WTC11 (cell line): ENCODE measurements around the gene ATM. TPM values are rescaled to one million over a fixed set of nuclear protein-coding genes. Genes with fewer than 3 reads are reported as not detected.
A peak's percentile ranks its signal among the peaks of the same experiment; 100 is the strongest.

Experiments used
- ATAC-seq: fragments of 200-7000 bp; cut with Tn5 transposase; 2 replicates; pipeline ENCODE4 v1.10.0; 2021; ENCODE audit warnings: mild to moderate bottlenecking, moderate library complexity
- CTCF ChIA-PET: fragments of 300-600 bp; sonication (Branson Sonifier 250); formaldehyde crosslinking; loops from one replicate; lab custom pipeline; 2021; ENCODE audit warnings: antibody characterized with exemption; lab: Charles Lee
- POLR2A ChIA-PET: fragments of 350-600 bp; sonication (Branson Sonifier 250); formaldehyde crosslinking; loops from one replicate; lab custom pipeline; 2021; ENCODE audit warnings: antibody characterized with exemption; lab: Charles Lee
- DNase-seq: peaks from one replicate; pipeline ENCODE4 v3.0.0; 2021; ENCODE audit warnings: low spot score
- H3K27ac Mint-ChIP-seq: 2 replicates; pipeline ENCODE4 v1.8.0; 2021; ENCODE audit warnings: mixed read lengths
- H3K27me3 Mint-ChIP-seq: 2 replicates; pipeline ENCODE4 v1.8.0; 2021; ENCODE audit warnings: low read depth, mild to moderate bottlenecking, moderate library complexity, mixed read lengths
- H3K36me3 Mint-ChIP-seq: 2 replicates; pipeline ENCODE4 v1.8.0; 2021; ENCODE audit warnings: mixed read lengths
- H3K4me1 Mint-ChIP-seq: 2 replicates; pipeline ENCODE4 v1.8.0; 2022; ENCODE audit warnings: mixed read lengths
- H3K4me3 Mint-ChIP-seq: 2 replicates; pipeline ENCODE4 v1.8.0; 2021; ENCODE audit warnings: mild to moderate bottlenecking, moderate library complexity, mixed read lengths
- H3K9me3 Mint-ChIP-seq: 2 replicates; pipeline ENCODE4 v1.8.0; 2021; ENCODE audit warnings: mixed read lengths
- FOXP1 ChIP-seq: sonication (generic); formaldehyde crosslinking; IDR thresholded peaks from 2 replicates; pipeline ENCODE4 v1.8.0; 2022; ENCODE audit warnings: missing genetic modification reagents, mild to moderate bottlenecking, moderate library complexity, borderline replicate concordance
- JUN ChIP-seq: sonication (generic); formaldehyde crosslinking; IDR thresholded peaks from 2 replicates; pipeline ENCODE4 v1.8.0; 2023; ENCODE audit warnings: mild to moderate bottlenecking, missing genetic modification reagents
- KAT7 ChIP-seq: sonication (generic); formaldehyde crosslinking; IDR thresholded peaks from 2 replicates; pipeline ENCODE4 v1.8.1; 2023; ENCODE audit warnings: missing genetic modification reagents, mild to moderate bottlenecking, borderline replicate concordance
- NFE2L1 ChIP-seq: sonication (generic); formaldehyde crosslinking; IDR thresholded peaks from 2 replicates; pipeline ENCODE4 v1.8.1; 2023; ENCODE audit warnings: missing genetic modification reagents
- NFYB ChIP-seq: sonication (generic); formaldehyde crosslinking; conservative IDR thresholded peaks from 2 replicates; pipeline ENCODE4 v1.8.0; 2022; ENCODE audit warnings: low read depth, missing genetic modification reagents
- PRRX2 ChIP-seq: fragments of 250-450 bp; sonication (Bioruptor Pico); IDR thresholded peaks from 2 replicates; pipeline ENCODE4 v1.8.0; 2021; ENCODE audit warnings: mild to moderate bottlenecking
- RORB ChIP-seq: fragments of 250-450 bp; sonication (Bioruptor Pico); IDR thresholded peaks from 2 replicates; pipeline ENCODE4 v1.9.0; 2021; ENCODE audit warnings: mild to moderate bottlenecking
- TEAD1 ChIP-seq: sonication (generic); formaldehyde crosslinking; IDR thresholded peaks from 2 replicates; pipeline ENCODE4 v1.8.0; 2022; ENCODE audit warnings: mild to moderate bottlenecking, missing genetic modification reagents
- TP53 ChIP-seq: sonication (generic); formaldehyde crosslinking; IDR thresholded peaks from 2 replicates; pipeline ENCODE4 v1.8.1; 2023; ENCODE audit warnings: mild to moderate bottlenecking, missing genetic modification reagents
- ZNF121 ChIP-seq: sonication (generic); formaldehyde crosslinking; IDR thresholded peaks from 2 replicates; pipeline ENCODE4 v1.8.0; 2023; ENCODE audit warnings: missing genetic modification reagents
- ZNF219 ChIP-seq: sonication (generic); formaldehyde crosslinking; IDR thresholded peaks from 2 replicates; pipeline ENCODE4 v1.8.0; 2023; ENCODE audit warnings: missing genetic modification reagents, mild to moderate bottlenecking, borderline replicate concordance
- total RNA-seq: library from RNA; stranded (reverse); gene quantifications from 3 replicates; pipeline ENCODE4 v1.2.3, GENCODE V29; 2021
- TF ChIP-seq, protein P1 (sequence below): fragments of 250-450 bp; sonication (Bioruptor Pico); IDR thresholded peaks from 2 replicates; pipeline ENCODE4 v1.9.0; 2021; ENCODE audit warnings: mild to moderate bottlenecking, borderline replicate concordance
- TF ChIP-seq, protein P2 (sequence below): sonication (generic); formaldehyde crosslinking; IDR thresholded peaks from 2 replicates; pipeline ENCODE4 v1.8.1; 2022; ENCODE audit warnings: mild to moderate bottlenecking, moderate library complexity, missing genetic modification reagents
- TF ChIP-seq, protein P3 (sequence below): sonication (generic); formaldehyde crosslinking; IDR thresholded peaks from 2 replicates; pipeline ENCODE4 v1.8.1; 2023; ENCODE audit warnings: mild to moderate bottlenecking, missing genetic modification reagents, borderline replicate concordance
- TF ChIP-seq, protein P4 (sequence below): sonication (generic); formaldehyde crosslinking; IDR thresholded peaks from 2 replicates; pipeline ENCODE4 v1.8.0; 2023; ENCODE audit warnings: mild to moderate bottlenecking, missing genetic modification reagents
- TF ChIP-seq, protein P5 (sequence below): fragments of 250-450 bp; sonication (Bioruptor Pico); IDR thresholded peaks from 2 replicates; pipeline ENCODE4 v1.8.0; 2021; ENCODE audit warnings: mild to moderate bottlenecking
- TF ChIP-seq, protein P6 (sequence below): sonication (generic); formaldehyde crosslinking; IDR thresholded peaks from 2 replicates; pipeline ENCODE4 v1.8.1; 2022; ENCODE audit warnings: low read depth, mild to moderate bottlenecking, moderate library complexity, missing genetic modification reagents, borderline replicate concordance

The ATM gene
- total RNA-seq, 1 experiment from 2014 or later = 49.5 TPM

DNA sequence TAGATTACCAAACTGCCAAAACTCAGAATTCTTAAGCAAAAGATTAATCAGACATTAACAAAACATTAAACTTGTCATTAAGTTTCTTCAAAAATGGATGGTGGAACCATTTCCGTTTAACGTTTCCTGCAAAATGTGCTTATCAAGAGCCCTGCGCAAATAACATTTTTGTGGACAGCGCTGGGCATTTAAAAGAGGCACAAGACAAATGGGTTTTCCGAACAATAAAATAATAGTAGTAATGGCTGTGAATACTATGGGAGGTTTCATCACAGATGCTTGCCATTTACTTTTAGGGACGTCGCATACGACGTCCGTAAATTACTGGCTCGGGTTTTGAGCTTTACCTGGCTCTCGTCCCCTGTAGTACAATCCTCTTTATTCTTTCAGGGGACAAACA is 1.5 kb upstream of the ATM start:
- H3K27me3 Mint-ChIP-seq = no peaks in the 10 kb centered on the region
- H3K4me1 Mint-ChIP-seq = peaks cover 32% of the 10 kb centered on the region
- ATAC-seq (no peak), DNase-seq (no peak)
- no peak overlapping the region for H3K4me3 Mint-ChIP-seq
- no peaks in the 10 kb centered on the region; the same call in 1 of the 2 replicates for H3K36me3 Mint-ChIP-seq
- ChIA-PET CTCF (interaction anchor here (1.0 kb wide), 1 partner anchor 50 kb away, joined by 4 read pairs; no protein-coding TSS in a partner anchor), POLR2A (interaction anchor here (1.1 to 1.5 kb wide), 4 partner anchors 11 to 276 kb away, joined by 3 to 4 read pairs (median 3); partner anchors contain the start of gene POGLUT3)
- H3K27ac Mint-ChIP-seq = no peak overlapping the region; the same call in 1 of the 2 replicates
- TF ChIP-seq TEAD1 (CRISPR knock-in tag) = no peak
- TF ChIP-seq TP53 (CRISPR knock-in tag) = no peak
- TF ChIP-seq, protein P1, sequence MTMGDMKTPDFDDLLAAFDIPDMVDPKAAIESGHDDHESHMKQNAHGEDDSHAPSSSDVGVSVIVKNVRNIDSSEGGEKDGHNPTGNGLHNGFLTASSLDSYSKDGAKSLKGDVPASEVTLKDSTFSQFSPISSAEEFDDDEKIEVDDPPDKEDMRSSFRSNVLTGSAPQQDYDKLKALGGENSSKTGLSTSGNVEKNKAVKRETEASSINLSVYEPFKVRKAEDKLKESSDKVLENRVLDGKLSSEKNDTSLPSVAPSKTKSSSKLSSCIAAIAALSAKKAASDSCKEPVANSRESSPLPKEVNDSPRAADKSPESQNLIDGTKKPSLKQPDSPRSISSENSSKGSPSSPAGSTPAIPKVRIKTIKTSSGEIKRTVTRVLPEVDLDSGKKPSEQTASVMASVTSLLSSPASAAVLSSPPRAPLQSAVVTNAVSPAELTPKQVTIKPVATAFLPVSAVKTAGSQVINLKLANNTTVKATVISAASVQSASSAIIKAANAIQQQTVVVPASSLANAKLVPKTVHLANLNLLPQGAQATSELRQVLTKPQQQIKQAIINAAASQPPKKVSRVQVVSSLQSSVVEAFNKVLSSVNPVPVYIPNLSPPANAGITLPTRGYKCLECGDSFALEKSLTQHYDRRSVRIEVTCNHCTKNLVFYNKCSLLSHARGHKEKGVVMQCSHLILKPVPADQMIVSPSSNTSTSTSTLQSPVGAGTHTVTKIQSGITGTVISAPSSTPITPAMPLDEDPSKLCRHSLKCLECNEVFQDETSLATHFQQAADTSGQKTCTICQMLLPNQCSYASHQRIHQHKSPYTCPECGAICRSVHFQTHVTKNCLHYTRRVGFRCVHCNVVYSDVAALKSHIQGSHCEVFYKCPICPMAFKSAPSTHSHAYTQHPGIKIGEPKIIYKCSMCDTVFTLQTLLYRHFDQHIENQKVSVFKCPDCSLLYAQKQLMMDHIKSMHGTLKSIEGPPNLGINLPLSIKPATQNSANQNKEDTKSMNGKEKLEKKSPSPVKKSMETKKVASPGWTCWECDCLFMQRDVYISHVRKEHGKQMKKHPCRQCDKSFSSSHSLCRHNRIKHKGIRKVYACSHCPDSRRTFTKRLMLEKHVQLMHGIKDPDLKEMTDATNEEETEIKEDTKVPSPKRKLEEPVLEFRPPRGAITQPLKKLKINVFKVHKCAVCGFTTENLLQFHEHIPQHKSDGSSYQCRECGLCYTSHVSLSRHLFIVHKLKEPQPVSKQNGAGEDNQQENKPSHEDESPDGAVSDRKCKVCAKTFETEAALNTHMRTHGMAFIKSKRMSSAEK (CRISPR knock-in tag) = no peak
- TF ChIP-seq, protein P2, sequence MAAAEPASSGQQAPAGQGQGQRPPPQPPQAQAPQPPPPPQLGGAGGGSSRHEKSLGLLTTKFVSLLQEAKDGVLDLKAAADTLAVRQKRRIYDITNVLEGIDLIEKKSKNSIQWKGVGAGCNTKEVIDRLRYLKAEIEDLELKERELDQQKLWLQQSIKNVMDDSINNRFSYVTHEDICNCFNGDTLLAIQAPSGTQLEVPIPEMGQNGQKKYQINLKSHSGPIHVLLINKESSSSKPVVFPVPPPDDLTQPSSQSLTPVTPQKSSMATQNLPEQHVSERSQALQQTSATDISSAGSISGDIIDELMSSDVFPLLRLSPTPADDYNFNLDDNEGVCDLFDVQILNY (CRISPR knock-in tag) = no peak
- no peak for TF ChIP-seq ZNF121 (CRISPR knock-in tag)
- TF ChIP-seq, protein P3, sequence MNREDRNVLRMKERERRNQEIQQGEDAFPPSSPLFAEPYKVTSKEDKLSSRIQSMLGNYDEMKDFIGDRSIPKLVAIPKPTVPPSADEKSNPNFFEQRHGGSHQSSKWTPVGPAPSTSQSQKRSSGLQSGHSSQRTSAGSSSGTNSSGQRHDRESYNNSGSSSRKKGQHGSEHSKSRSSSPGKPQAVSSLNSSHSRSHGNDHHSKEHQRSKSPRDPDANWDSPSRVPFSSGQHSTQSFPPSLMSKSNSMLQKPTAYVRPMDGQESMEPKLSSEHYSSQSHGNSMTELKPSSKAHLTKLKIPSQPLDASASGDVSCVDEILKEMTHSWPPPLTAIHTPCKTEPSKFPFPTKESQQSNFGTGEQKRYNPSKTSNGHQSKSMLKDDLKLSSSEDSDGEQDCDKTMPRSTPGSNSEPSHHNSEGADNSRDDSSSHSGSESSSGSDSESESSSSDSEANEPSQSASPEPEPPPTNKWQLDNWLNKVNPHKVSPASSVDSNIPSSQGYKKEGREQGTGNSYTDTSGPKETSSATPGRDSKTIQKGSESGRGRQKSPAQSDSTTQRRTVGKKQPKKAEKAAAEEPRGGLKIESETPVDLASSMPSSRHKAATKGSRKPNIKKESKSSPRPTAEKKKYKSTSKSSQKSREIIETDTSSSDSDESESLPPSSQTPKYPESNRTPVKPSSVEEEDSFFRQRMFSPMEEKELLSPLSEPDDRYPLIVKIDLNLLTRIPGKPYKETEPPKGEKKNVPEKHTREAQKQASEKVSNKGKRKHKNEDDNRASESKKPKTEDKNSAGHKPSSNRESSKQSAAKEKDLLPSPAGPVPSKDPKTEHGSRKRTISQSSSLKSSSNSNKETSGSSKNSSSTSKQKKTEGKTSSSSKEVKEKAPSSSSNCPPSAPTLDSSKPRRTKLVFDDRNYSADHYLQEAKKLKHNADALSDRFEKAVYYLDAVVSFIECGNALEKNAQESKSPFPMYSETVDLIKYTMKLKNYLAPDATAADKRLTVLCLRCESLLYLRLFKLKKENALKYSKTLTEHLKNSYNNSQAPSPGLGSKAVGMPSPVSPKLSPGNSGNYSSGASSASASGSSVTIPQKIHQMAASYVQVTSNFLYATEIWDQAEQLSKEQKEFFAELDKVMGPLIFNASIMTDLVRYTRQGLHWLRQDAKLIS = no peak
- TF ChIP-seq RORB (CRISPR knock-in tag) = no peak
- no peak for TF ChIP-seq FOXP1
- TF ChIP-seq, protein P4, sequence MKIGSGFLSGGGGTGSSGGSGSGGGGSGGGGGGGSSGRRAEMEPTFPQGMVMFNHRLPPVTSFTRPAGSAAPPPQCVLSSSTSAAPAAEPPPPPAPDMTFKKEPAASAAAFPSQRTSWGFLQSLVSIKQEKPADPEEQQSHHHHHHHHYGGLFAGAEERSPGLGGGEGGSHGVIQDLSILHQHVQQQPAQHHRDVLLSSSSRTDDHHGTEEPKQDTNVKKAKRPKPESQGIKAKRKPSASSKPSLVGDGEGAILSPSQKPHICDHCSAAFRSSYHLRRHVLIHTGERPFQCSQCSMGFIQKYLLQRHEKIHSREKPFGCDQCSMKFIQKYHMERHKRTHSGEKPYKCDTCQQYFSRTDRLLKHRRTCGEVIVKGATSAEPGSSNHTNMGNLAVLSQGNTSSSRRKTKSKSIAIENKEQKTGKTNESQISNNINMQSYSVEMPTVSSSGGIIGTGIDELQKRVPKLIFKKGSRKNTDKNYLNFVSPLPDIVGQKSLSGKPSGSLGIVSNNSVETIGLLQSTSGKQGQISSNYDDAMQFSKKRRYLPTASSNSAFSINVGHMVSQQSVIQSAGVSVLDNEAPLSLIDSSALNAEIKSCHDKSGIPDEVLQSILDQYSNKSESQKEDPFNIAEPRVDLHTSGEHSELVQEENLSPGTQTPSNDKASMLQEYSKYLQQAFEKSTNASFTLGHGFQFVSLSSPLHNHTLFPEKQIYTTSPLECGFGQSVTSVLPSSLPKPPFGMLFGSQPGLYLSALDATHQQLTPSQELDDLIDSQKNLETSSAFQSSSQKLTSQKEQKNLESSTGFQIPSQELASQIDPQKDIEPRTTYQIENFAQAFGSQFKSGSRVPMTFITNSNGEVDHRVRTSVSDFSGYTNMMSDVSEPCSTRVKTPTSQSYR = no peak
- TF ChIP-seq KAT7 (CRISPR knock-in tag) = no peak
- TF ChIP-seq PRRX2 (CRISPR knock-in tag) = no peak
- no peak for TF ChIP-seq NFE2L1
- no peaks in the 10 kb centered on the region for H3K9me3 Mint-ChIP-seq

DNA sequence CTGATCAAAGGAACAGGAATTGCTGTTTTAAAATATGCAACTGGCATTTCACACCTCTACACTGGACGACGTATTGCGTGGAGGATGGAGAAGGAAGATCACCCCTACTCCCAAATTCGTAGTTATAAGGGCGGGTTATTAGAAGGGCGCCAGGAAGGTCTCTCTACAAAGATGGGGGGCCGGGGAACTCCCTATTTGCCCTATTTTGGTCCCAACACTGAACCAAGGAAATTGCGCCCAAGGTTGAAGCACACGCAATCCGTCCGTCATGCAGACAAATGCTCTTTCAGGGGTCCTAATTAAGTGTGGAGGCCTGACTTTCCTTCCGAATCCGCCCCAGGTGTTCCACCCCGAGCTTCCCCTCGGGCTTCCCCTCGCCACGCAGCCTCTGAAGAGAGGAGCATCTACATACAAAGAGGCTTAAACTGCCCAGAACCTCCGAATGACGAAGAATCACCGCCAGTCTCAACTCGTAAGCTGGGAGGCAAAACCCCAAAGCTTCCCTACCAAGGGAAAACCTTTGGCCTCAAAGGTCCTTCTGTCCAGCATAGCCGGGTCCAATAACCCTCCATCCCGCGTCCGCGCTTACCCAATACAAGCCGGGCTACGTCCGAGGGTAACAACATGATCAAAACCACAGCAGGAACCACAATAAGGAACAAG is 825 bp upstream of the ATM start:
- TF ChIP-seq, protein P5, sequence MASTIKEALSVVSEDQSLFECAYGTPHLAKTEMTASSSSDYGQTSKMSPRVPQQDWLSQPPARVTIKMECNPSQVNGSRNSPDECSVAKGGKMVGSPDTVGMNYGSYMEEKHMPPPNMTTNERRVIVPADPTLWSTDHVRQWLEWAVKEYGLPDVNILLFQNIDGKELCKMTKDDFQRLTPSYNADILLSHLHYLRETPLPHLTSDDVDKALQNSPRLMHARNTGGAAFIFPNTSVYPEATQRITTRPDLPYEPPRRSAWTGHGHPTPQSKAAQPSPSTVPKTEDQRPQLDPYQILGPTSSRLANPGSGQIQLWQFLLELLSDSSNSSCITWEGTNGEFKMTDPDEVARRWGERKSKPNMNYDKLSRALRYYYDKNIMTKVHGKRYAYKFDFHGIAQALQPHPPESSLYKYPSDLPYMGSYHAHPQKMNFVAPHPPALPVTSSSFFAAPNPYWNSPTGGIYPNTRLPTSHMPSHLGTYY (CRISPR knock-in tag) = no peak
- 0 out of 2 replicates have a peak, but pooled peaks have one; percentile 44 for TF ChIP-seq JUN (CRISPR knock-in tag)
- 0 out of 2 replicates have a peak, but pooled peaks have one; percentile 37 for TF ChIP-seq TEAD1 (CRISPR knock-in tag)
- peak; percentile 13; the same call in 1 of the 2 replicates for TF ChIP-seq NFE2L1
- TF ChIP-seq ZNF121 (CRISPR knock-in tag) = no peak
- no peak for TF ChIP-seq NFYB (CRISPR knock-in tag)
- TF ChIP-seq ZNF219 (CRISPR knock-in tag) = 0 out of 2 replicates have a peak, but pooled peaks have one; percentile 43
- TF ChIP-seq, protein P6, sequence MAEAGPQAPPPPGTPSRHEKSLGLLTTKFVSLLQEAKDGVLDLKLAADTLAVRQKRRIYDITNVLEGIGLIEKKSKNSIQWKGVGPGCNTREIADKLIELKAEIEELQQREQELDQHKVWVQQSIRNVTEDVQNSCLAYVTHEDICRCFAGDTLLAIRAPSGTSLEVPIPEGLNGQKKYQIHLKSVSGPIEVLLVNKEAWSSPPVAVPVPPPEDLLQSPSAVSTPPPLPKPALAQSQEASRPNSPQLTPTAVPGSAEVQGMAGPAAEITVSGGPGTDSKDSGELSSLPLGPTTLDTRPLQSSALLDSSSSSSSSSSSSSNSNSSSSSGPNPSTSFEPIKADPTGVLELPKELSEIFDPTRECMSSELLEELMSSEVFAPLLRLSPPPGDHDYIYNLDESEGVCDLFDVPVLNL (CRISPR knock-in tag) = no peak
- TF ChIP-seq, protein P2 (CRISPR knock-in tag) = 0 out of 2 replicates have a peak, but pooled peaks have one; percentile 19
- no peak; the same call in 1 of the 2 replicates for TF ChIP-seq TP53 (CRISPR knock-in tag)
- Mint-ChIP-seq H3K9me3 (no peaks in the 10 kb centered on the region), H3K27me3 (no peaks in the 10 kb centered on the region), H3K4me1 (peaks cover 32% of the 10 kb centered on the region), H3K36me3 (no peaks in the 10 kb centered on the region; the same call in 1 of the 2 replicates), H3K4me3 (no peak overlapping the region), H3K27ac (no peak overlapping the region; the same call in 1 of the 2 replicates)
- ATAC-seq = no peak
- DNase-seq = no peak
- ChIA-PET CTCF (interaction anchor here (1.0 to 1.7 kb wide), 3 partner anchors 50 to 222 kb away, joined by 3 to 10 read pairs (median 4); no protein-coding TSS in a partner anchor), POLR2A (interaction anchor here (0.5 to 1.5 kb wide), 9 partner anchors 8 to 438 kb away, joined by 3 to 5 read pairs (median 3); partner anchors contain the start of gene POGLUT3)
